C4-2B (cell line): ENCODE measurements around the gene TTLL5.
"Not testable (repeated sequence)": the region's sequence is repeated elsewhere in the genome, so short reads cannot be mapped to it uniquely, and the experiment has no call there.

Experiments
- H3K27ac ChIP-seq: fragments of 450-650 bp; 2 replicates; pipeline ENCODE4 v1.5.1; 2017
- ZFX ChIP-seq: fragments of 450-650 bp; IDR thresholded peaks from 2 replicates; pipeline ENCODE4 v1.6.1; 2017
- TF ChIP-seq, protein P1 (sequence below): fragments of 450-650 bp; conservative IDR thresholded peaks from 2 replicates; pipeline ENCODE4 v1.5.1; 2017; ENCODE audit warnings: mild to moderate bottlenecking

The TTLL5 gene

DNA sequence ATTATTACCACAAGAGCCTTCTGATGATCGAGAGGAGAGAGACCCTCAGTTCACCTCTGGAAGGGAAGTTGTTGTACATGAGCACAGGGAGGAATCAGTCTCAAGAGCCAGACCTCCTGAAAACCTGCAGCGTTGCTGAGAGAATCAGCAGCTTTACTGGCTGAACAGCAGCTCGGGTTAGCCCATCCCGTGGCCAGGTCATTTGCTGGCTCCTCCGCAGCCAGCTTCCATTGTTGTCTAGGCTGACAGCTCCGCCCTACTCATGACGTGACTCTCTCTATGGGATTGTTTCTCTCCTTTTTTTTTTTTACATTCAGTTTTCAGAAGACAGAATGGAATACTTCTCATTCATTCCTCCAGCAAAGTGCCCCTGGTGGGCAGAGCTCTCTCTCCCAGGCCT is 250.8 kb downstream of the TTLL5 start:
- TF ChIP-seq ZFX, result no peak
- TF ChIP-seq, protein P1, sequence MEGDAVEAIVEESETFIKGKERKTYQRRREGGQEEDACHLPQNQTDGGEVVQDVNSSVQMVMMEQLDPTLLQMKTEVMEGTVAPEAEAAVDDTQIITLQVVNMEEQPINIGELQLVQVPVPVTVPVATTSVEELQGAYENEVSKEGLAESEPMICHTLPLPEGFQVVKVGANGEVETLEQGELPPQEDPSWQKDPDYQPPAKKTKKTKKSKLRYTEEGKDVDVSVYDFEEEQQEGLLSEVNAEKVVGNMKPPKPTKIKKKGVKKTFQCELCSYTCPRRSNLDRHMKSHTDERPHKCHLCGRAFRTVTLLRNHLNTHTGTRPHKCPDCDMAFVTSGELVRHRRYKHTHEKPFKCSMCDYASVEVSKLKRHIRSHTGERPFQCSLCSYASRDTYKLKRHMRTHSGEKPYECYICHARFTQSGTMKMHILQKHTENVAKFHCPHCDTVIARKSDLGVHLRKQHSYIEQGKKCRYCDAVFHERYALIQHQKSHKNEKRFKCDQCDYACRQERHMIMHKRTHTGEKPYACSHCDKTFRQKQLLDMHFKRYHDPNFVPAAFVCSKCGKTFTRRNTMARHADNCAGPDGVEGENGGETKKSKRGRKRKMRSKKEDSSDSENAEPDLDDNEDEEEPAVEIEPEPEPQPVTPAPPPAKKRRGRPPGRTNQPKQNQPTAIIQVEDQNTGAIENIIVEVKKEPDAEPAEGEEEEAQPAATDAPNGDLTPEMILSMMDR, result no peak
- no peak overlapping the region for H3K27ac ChIP-seq

DNA sequence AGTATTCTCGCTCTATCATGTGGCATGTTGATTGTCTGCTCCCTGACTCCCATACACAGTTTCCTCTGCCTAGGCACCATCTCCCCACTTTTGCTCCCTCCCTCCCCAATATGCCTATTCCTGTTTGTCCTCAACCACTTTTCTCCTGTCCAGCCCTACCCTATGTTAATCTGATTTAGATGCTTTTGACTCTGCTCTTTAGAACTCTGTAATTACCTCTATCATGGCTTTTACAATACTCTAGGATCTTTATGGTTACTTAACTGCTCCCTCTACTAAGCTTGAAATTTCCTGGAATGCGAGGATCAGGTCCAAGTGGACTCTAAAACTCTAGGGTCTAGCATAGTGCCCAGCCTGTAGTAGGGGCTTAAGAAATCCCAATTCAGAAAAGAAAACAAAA is 252.1 kb downstream of the TTLL5 start:
- no peak overlapping the region for H3K27ac ChIP-seq

DNA sequence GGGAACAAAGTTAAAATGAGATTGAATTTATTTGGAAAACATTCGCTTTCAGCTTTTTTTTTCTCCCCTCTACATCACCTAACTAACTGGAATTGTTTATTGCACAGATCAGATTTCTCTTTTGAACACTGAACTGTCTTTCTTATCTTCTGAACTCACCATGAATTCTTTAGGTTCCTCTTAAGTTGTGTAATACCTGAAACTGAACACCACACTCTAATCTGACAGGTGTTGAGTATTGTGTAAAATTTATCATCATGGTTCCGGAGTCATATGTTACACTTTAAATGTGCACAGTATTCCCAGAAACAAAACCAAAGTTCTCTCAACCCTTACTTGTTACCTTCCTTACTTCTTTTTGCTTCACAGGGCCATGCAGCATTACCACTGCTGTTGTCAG is 254.0 kb downstream of the TTLL5 start:
- TF ChIP-seq, protein P1, result no peak
- TF ChIP-seq ZFX, result no peak
- no peak overlapping the region for H3K27ac ChIP-seq

More for the DNA sequence above, 252.1 kb downstream of the TTLL5 start:
- TF ChIP-seq, protein P1, result no peak
- no peak for TF ChIP-seq ZFX

- H3K27ac ChIP-seq, result no peak overlapping the region
- TF ChIP-seq, protein P1, result no peak
- no peak for TF ChIP-seq ZFX
Measured at GRCh38 chr14:75917322-75917945, 256.4 kb downstream of the TTLL5 start.

GRCh38 chr14:75917946-75918335 is 256.9 kb downstream of the TTLL5 start:
- TF ChIP-seq, protein P1, result no peak
- no peak for TF ChIP-seq ZFX
- H3K27ac ChIP-seq, result no peak overlapping the region

GRCh38 chr14:75920421-75920820 is 259.4 kb downstream of the TTLL5 start:
- H3K27ac ChIP-seq, result not testable (repeated sequence)

GRCh38 chr14:75925141-75925840 is 264.2 kb downstream of the TTLL5 start:
- H3K27ac ChIP-seq, result not testable (repeated sequence)

- H3K27ac ChIP-seq, result no peak overlapping the region
- no peak for TF ChIP-seq ZFX
- TF ChIP-seq, protein P1, result no peak; the same call in 1 of the 2 replicates
Measured at GRCh38 chr14:75926431-75927115, 265.5 kb downstream of the TTLL5 start.
